Erythroblast (primary cell): ENCODE data around the gene SLC9A3.

Experiments
- GATA1 ChIP-seq: IDR thresholded peaks from 2 replicates; pipeline ENCODE4 v1.6.1; 2011; ENCODE audit warnings: low read depth, mild to moderate bottlenecking, control low read depth, low read length, moderate library complexity
- POLR2A ChIP-seq: IDR thresholded peaks from 2 replicates; pipeline ENCODE4 v1.6.1; 2011; ENCODE audit warnings: mild to moderate bottlenecking, low read length

GRCh38 chr5:484556-484955 lies 39.7 kb downstream of the SLC9A3 start:
- TF ChIP-seq GATA1 (no peak), POLR2A (no peak)
